ENCODE data around the gene CCDC170.

CCDC170 gene

GRCh38 chr6:151618717-151619116, 124.9 kb downstream of the CCDC170 start:
- no peak for DNase-seq (ENCODE audit: low read depth)

GRCh38 chr6:151620179-151620578, 126.4 kb downstream of the CCDC170 start:
- DNase-seq (ENCODE audit: low read depth) = no peak

DNA sequence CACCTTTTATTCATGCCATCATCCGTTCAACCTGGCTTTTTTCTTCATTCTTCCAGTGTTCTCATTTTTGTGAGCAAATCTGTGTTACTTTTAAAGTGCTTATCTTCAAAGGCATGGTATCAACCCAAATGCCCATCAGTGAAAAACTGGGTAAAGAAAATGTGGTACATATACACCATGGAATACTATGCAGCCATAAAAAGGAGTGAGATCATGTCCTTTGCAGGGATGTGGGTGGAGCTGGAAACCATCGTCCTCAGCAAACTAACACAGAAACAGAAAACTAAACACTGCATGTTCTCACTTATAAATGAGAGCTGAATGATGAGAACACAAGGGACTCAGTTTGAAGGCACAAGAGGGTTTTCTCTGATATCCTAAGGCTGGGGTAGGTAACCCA, 130.3 kb downstream of the CCDC170 start:
- no peak for DNase-seq (ENCODE audit: low read depth)

DNA sequence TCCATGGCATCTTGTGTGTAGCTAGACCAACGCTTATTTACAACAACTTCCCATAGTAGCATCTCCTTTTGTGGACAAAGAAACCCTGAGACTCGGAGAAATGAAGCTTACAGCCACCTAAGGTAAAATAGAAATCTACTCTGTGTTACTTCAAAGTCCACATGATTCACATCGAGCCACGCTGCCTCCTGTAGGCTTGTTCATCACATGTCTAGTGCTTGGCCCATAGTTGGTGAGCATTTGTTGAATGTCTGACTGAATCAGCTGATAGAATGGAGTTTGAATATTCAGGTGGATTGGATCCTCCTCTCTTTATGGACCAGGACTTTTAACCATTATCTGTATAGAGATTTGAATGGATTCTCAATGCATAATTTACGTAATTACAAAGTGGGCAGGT, 130.7 kb downstream of the CCDC170 start:
- DNase-seq (ENCODE audit: low read depth) = no peak

- no peak for DNase-seq (ENCODE audit: low read depth)
These were observed 131.2 kb downstream of the CCDC170 start for GRCh38 chr6:151624900-151625536.

GRCh38 chr6:151627689-151628444, 134.1 kb downstream of the CCDC170 start:
- no peak for DNase-seq (ENCODE audit: low read depth)

GRCh38 chr6:151629791-151630190, 136.0 kb downstream of the CCDC170 start:
- DNase-seq (ENCODE audit: low read depth) = no peak

DNA sequence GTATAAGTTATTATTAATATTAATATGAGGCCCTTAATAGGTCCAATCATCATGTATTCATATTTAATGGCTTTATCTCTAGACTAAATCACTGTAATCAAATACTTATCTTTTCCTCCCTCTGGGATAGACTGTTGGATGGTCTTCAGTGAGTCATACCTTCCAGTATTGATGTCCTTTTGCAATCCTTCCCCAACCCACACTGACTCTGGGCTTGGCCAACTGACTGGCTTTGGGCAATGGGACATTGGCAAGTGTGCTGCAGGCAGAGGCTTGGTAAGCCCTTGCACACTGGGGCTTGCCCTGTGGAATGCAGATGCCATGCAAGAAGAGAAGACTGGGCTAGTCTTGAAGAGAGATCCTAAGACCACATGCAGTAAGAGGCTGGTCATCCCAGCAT, 136.6 kb downstream of the CCDC170 start:
- no peak for DNase-seq (ENCODE audit: low read depth)

- no peak for DNase-seq (ENCODE audit: low read depth)
These were observed 137.3 kb downstream of the CCDC170 start for GRCh38 chr6:151630991-151631655.

GRCh38 chr6:151632415-151632987, 138.7 kb downstream of the CCDC170 start:
- no peak for DNase-seq (ENCODE audit: low read depth)

GRCh38 chr6:151633526-151634335, 139.9 kb downstream of the CCDC170 start:
- DNase-seq (ENCODE audit: low read depth) = no peak

GRCh38 chr6:151634336-151634720, 140.5 kb downstream of the CCDC170 start:
- no peak for DNase-seq (ENCODE audit: low read depth)

- no peak for DNase-seq (ENCODE audit: low read depth)
These were observed 141.9 kb downstream of the CCDC170 start for GRCh38 chr6:151635741-151636140.

- no peak for DNase-seq (ENCODE audit: low read depth)
These were observed 144.0 kb downstream of the CCDC170 start for GRCh38 chr6:151637814-151638213.

DNA sequence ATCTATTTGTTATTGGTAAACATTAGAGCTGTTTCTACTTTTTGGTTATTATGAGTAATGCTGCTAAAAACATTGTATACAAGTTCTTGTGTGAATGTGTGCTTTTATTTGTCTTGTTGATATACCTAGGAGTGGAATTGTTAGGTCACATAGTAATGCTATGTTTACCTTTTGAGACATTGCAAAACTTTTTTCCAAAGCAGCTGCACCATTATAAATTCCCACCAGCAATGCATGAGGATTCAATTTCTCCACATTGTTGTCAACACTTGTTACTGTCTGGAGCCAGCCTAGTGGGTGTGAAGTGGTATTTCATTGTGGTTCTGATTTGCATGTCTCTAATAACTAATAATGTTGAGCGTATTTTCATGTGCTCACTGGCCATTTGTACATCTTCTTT, 145.9 kb downstream of the CCDC170 start:
- DNase-seq (ENCODE audit: low read depth) = no peak

GRCh38 chr6:151641028-151641427, 147.2 kb downstream of the CCDC170 start:
- DNase-seq (ENCODE audit: low read depth) = no peak

GRCh38 chr6:151647976-151648639, 154.3 kb downstream of the CCDC170 start:
- no peak for DNase-seq (ENCODE audit: low read depth)

DNA sequence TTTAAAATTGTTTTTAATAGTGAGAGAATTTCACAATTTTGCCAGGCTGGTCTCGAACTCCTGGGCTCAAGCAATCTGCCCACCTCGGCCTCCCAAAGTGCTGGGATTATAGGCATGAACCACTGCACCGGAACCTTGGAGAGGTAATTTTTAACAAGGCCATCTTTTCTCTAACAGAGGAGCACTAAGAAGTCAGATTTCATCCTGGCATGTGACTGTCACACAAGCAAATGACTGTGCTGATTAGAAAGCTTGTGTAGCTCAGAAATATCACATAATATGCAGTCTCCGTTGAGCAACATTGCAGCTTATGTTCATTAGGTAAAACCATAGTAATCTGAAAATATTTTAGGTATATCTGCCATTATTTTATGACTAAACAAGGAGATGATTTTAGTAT, 156.0 kb downstream of the CCDC170 start:
- no peak for DNase-seq (ENCODE audit: low read depth)

DNA sequence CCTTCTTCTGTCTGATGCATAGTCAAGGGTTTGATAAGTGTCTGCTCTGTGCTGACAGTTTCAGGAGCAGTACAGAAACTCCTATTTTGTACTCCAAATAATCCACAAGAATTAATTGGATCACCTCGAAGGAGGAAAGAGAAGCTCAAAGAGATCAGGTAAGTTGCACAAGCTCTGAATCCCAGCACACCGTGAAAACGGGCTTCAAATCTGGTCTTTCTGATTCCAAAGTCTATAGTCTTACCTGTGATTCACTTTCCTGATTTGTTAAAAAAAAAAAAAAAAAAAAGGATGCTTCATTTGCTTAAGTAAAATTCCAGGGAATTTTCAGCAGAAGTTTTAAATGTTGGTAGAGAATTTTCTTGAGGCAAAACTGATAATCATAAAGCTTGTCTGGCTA, 157.8 kb downstream of the CCDC170 start:
- DNase-seq (ENCODE audit: low read depth) = no peak

GRCh38 chr6:151652325-151652724, 158.5 kb downstream of the CCDC170 start:
- no peak for DNase-seq (ENCODE audit: low read depth)

- DNase-seq (ENCODE audit: low read depth) = no peak
These were observed 161.3 kb downstream of the CCDC170 start for GRCh38 chr6:151655099-151655498.

- no peak for DNase-seq (ENCODE audit: low read depth)
These were observed 162.6 kb downstream of the CCDC170 start for GRCh38 chr6:151656392-151656791.

All from stimulated activated CD8-positive, alpha-beta memory T cell treated with anti-CD3 and anti-CD28 coated beads, Interleukin-12 subunit alpha, Interleukin-12 subunit beta, amount 100 ng/mL, for 4 hours (primary cell).